ENCODE results near the gene RBM22. TPM values are rescaled to one million over a fixed set of nuclear protein-coding genes. Genes with fewer than 3 reads are reported as not detected.

Gene RBM22
- total RNA-seq, 1 experiment from 2014 or later, result 53.4 TPM

GRCh38 chr5:150647275-150648251, 53.3 kb downstream of the RBM22 start:
- no peak overlapping the region for H3K4me3 Mint-ChIP-seq (ENCODE audit: low read depth, unreplicated experiment)
- H3K27me3 Mint-ChIP-seq (ENCODE audit: unreplicated experiment), result peaks cover 34% of the 10 kb centered on the region
- no peak overlapping the region for H3K27ac Mint-ChIP-seq (ENCODE audit: unreplicated experiment)
- no peak for DNase-seq
- H3K9me3 Mint-ChIP-seq (ENCODE audit: low read depth, unreplicated experiment), result no peaks in the 10 kb centered on the region
- H3K36me3 Mint-ChIP-seq (ENCODE audit: insufficient read depth, unreplicated experiment), result peaks cover 4% of the 10 kb centered on the region
- CTCF ChIA-PET, result interaction anchor here (0.5 kb wide), 1 partner anchor 154 kb away, joined by 4 read pairs; no protein-coding TSS in a partner anchor
- no TSS peak for BruUV-seq (replicated peaks)
- intact Hi-C loops (cut with micrococcal nuclease; ENCODE audit: unreplicated experiment), result no loop called here
- peaks cover 7% of the 10 kb centered on the region for H3K4me1 Mint-ChIP-seq (ENCODE audit: low read depth, unreplicated experiment)
- TF ChIP-seq, protein P1, sequence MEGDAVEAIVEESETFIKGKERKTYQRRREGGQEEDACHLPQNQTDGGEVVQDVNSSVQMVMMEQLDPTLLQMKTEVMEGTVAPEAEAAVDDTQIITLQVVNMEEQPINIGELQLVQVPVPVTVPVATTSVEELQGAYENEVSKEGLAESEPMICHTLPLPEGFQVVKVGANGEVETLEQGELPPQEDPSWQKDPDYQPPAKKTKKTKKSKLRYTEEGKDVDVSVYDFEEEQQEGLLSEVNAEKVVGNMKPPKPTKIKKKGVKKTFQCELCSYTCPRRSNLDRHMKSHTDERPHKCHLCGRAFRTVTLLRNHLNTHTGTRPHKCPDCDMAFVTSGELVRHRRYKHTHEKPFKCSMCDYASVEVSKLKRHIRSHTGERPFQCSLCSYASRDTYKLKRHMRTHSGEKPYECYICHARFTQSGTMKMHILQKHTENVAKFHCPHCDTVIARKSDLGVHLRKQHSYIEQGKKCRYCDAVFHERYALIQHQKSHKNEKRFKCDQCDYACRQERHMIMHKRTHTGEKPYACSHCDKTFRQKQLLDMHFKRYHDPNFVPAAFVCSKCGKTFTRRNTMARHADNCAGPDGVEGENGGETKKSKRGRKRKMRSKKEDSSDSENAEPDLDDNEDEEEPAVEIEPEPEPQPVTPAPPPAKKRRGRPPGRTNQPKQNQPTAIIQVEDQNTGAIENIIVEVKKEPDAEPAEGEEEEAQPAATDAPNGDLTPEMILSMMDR (IDR thresholded peaks at IDR 0.05; ENCODE audit: unreplicated experiment), result no peak

DNA sequence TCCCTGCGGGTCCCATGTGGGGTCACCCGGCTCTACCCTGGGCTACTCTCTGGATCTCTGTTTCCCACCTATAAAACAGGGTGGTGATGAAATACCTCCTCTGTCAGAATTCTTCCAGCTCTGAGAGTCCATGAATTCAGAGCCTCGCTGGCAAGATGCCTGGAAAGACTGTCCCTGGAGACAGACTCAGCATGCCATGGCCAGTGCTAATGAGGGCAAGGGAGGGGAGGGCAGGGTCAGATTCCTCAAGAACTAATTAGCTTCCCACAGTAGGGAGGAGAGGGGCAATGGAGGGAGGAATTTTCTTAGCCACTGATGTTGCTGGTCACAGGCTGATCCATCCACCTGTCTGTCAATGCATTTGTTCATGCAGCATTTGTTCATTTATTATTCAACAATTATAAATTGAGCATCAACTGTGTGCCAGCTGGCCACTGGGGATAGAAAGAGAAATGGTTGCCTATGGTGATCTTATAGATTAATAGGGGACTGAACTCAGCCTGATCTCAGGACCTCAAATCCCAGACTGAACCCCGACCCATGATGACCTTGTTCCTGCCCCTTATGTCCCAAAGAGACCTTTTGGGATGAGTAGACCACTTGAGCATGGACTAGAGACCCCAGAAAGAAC, 55.7 kb downstream of the RBM22 start:
- H3K4me3 Mint-ChIP-seq (ENCODE audit: low read depth, unreplicated experiment), result no peak overlapping the region
- no peaks in the 10 kb centered on the region for H3K9me3 Mint-ChIP-seq (ENCODE audit: low read depth, unreplicated experiment)
- intact Hi-C loops (cut with micrococcal nuclease; ENCODE audit: unreplicated experiment), result no loop called here
- H3K4me1 Mint-ChIP-seq (ENCODE audit: low read depth, unreplicated experiment), result peaks cover 27% of the 10 kb centered on the region
- no peak for DNase-seq
- H3K27ac Mint-ChIP-seq (ENCODE audit: unreplicated experiment), result no peak overlapping the region
- H3K36me3 Mint-ChIP-seq (ENCODE audit: insufficient read depth, unreplicated experiment), result peaks cover 13% of the 10 kb centered on the region
- peaks cover 15% of the 10 kb centered on the region for H3K27me3 Mint-ChIP-seq (ENCODE audit: unreplicated experiment)
- CTCF ChIA-PET, result no interaction called here
- TF ChIP-seq, protein P1 (IDR thresholded peaks at IDR 0.05; ENCODE audit: unreplicated experiment), result no peak
- no TSS peak for BruUV-seq (replicated peaks)

- no peaks in the 10 kb centered on the region for H3K9me3 Mint-ChIP-seq (ENCODE audit: low read depth, unreplicated experiment)
- CTCF ChIA-PET, result no interaction called here
- no peak overlapping the region for H3K4me3 Mint-ChIP-seq (ENCODE audit: low read depth, unreplicated experiment)
- no peak overlapping the region for H3K27ac Mint-ChIP-seq (ENCODE audit: unreplicated experiment)
- BruUV-seq (replicated peaks), result no TSS peak
- DNase-seq, result no peak
- TF ChIP-seq, protein P1 (IDR thresholded peaks at IDR 0.05; ENCODE audit: unreplicated experiment), result no peak
- intact Hi-C loops (cut with micrococcal nuclease; ENCODE audit: unreplicated experiment), result loop anchor here (5.0 kb wide), 1 partner anchor 82 kb away; no protein-coding TSS in a partner anchor
- peaks cover 10% of the 10 kb centered on the region for H3K36me3 Mint-ChIP-seq (ENCODE audit: insufficient read depth, unreplicated experiment)
- peaks cover 15% of the 10 kb centered on the region for H3K27me3 Mint-ChIP-seq (ENCODE audit: unreplicated experiment)
- peaks cover 34% of the 10 kb centered on the region for H3K4me1 Mint-ChIP-seq (ENCODE audit: low read depth, unreplicated experiment)
Observed at GRCh38 chr5:150644514-150644913, 56.3 kb downstream of the RBM22 start.

DNA sequence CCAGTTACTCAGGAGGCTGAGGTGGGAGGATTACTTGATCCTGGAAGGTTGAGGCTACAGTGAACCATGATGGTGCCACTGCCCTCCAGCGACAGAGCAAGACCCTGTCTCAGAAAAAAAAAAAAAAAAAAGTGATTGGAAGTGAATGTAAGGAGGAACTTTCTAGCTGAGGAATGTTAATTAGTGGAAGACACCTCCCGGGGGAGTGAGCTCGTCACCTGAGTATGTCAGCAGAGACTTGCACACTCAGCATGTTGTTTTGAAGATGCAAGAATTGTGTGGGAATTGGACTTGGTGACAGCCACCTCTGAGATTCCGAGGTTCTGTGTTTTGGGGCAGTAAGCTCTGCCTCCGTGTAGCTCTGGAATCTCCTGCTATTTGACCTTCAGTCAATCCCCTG, 56.8 kb downstream of the RBM22 start:
- H3K4me1 Mint-ChIP-seq (ENCODE audit: low read depth, unreplicated experiment), result peaks cover 38% of the 10 kb centered on the region
- intact Hi-C loops (cut with micrococcal nuclease; ENCODE audit: unreplicated experiment), result loop anchor here (5.0 kb wide), 1 partner anchor 82 kb away; no protein-coding TSS in a partner anchor
- TF ChIP-seq, protein P1 (IDR thresholded peaks at IDR 0.05; ENCODE audit: unreplicated experiment), result no peak
- no peak for DNase-seq
- BruUV-seq (replicated peaks), result no TSS peak
- CTCF ChIA-PET, result interaction anchor here (0.7 kb wide), 1 partner anchor 10 kb away, joined by 3 read pairs; no protein-coding TSS in a partner anchor
- no peaks in the 10 kb centered on the region for H3K9me3 Mint-ChIP-seq (ENCODE audit: low read depth, unreplicated experiment)
- peaks cover 12% of the 10 kb centered on the region for H3K36me3 Mint-ChIP-seq (ENCODE audit: insufficient read depth, unreplicated experiment)
- H3K27ac Mint-ChIP-seq (ENCODE audit: unreplicated experiment), result no peak overlapping the region
- no peak overlapping the region for H3K4me3 Mint-ChIP-seq (ENCODE audit: low read depth, unreplicated experiment)
- peaks cover 15% of the 10 kb centered on the region for H3K27me3 Mint-ChIP-seq (ENCODE audit: unreplicated experiment)

Data from Calu3 (cell line).